HepG2 (cell line): ENCODE data around the gene FOSL2. TPM values are rescaled to one million over a fixed set of nuclear protein-coding genes. Genes with fewer than 3 reads are reported as not detected.

ENCODE experiments used
- FOXA3 ChIP-seq: IDR thresholded peaks from 2 replicates; pipeline ENCODE4 v1.6.1; 2016; ENCODE audit warnings: missing genetic modification reagents, missing compliant biosample characterization
- NR2C2 ChIP-seq: sonication (generic); formaldehyde crosslinking; IDR thresholded peaks from 2 replicates; pipeline ENCODE4 v1.4.0; 2020; ENCODE audit warnings: missing genetic modification reagents, mild to moderate bottlenecking, moderate library complexity, borderline replicate concordance
- RARA ChIP-seq: IDR thresholded peaks from 2 replicates; pipeline ENCODE4 v1.6.1; 2016; ENCODE audit warnings: missing genetic modification reagents, missing compliant biosample characterization
- ZBTB34 ChIP-seq: sonication (generic); formaldehyde crosslinking; IDR thresholded peaks from 2 replicates; pipeline ENCODE4 v1.8.0; 2022; ENCODE audit warnings: mild to moderate bottlenecking, missing genetic modification reagents
- ZMYM3 ChIP-seq: sonication (generic); formaldehyde crosslinking; IDR thresholded peaks from 2 replicates; pipeline ENCODE4 v1.5.1; 2020; ENCODE audit warnings: mild to moderate bottlenecking, missing genetic modification reagents
- ZNF577 ChIP-seq: sonication (generic); formaldehyde crosslinking; IDR thresholded peaks from 2 replicates; pipeline ENCODE4 v1.4.0; 2020; ENCODE audit warnings: mild to moderate bottlenecking, low read depth, missing genetic modification reagents, borderline replicate concordance
- ZNF839 ChIP-seq: sonication (generic); formaldehyde crosslinking; IDR thresholded peaks from 2 replicates; pipeline ENCODE4 v1.4.0; 2020; ENCODE audit warnings: missing genetic modification reagents, mild to moderate bottlenecking, borderline replicate concordance
- ZSCAN29 ChIP-seq: sonication (generic); formaldehyde crosslinking; conservative IDR thresholded peaks from 2 replicates; pipeline ENCODE4 v1.4.0; 2020; ENCODE audit warnings: mild to moderate bottlenecking, missing genetic modification reagents
- polyA plus RNA-seq, 8 experiments: library from polyadenylated mRNA; depleted of rRNA in 3 of 8; stranded (reverse) in 7 of 8; unstranded in 1 of 8; fragments of >200 nt; fragmentation: Illumina TruSeq in 4 of 8; extraction: Trizol in 4 of 8; gene quantifications; 2 replicates each; pipeline versions ENCODE4 v1.2.1 to v1.2.3, GENCODE V29; 2011 to 2016; ENCODE audit warnings: low read depth in 4 of 8, missing spikeins in 1 of 8, mixed read lengths in 1 of 8; ENCODE audit not compliant: insufficient read depth in 1 of 8
- total RNA-seq, 5 experiments: library from RNA; depleted of rRNA; stranded (reverse); fragments of >200 nt; fragmentation: Illumina TruSeq; extraction: Trizol; gene quantifications; 2 replicates each; pipeline ENCODE4 v1.2.3, GENCODE V29; 2016; ENCODE audit warnings: low read depth in 1 of 5
- TF ChIP-seq, protein P1 (sequence below): sonication (generic); formaldehyde crosslinking; IDR thresholded peaks from 2 replicates; pipeline ENCODE4; 2020; ENCODE audit warnings: missing genetic modification reagents, mild to moderate bottlenecking, borderline replicate concordance
- TF ChIP-seq, protein P2 (sequence below): IDR thresholded peaks from 2 replicates; pipeline ENCODE4 v1.6.1; 2018; ENCODE audit warnings: missing genetic modification reagents, mild to moderate bottlenecking, missing compliant biosample characterization
- TF ChIP-seq, protein P3 (sequence below): IDR thresholded peaks from 2 replicates; pipeline ENCODE4 v1.6.1; 2016; ENCODE audit warnings: low read depth, control low read depth
- TF ChIP-seq, protein P4 (sequence below): sonication (generic); formaldehyde crosslinking; IDR thresholded peaks from 2 replicates; pipeline ENCODE4 v1.8.0; 2022; ENCODE audit warnings: missing genetic modification reagents, mild to moderate bottlenecking, moderate library complexity, borderline replicate concordance
- TF ChIP-seq, protein P5 (sequence below): sonication (generic); formaldehyde crosslinking; IDR thresholded peaks from 2 replicates; pipeline ENCODE4 v1.5.1; 2020; ENCODE audit warnings: mild to moderate bottlenecking, missing genetic modification reagents, moderate library complexity

The FOSL2 gene
- total and polyA plus RNA-seq, 2 of the 13 experiments (the other 11 are each of a cell fraction or from before 2014, with no cell fraction given) = 3.4 to 18.1 TPM

DNA sequence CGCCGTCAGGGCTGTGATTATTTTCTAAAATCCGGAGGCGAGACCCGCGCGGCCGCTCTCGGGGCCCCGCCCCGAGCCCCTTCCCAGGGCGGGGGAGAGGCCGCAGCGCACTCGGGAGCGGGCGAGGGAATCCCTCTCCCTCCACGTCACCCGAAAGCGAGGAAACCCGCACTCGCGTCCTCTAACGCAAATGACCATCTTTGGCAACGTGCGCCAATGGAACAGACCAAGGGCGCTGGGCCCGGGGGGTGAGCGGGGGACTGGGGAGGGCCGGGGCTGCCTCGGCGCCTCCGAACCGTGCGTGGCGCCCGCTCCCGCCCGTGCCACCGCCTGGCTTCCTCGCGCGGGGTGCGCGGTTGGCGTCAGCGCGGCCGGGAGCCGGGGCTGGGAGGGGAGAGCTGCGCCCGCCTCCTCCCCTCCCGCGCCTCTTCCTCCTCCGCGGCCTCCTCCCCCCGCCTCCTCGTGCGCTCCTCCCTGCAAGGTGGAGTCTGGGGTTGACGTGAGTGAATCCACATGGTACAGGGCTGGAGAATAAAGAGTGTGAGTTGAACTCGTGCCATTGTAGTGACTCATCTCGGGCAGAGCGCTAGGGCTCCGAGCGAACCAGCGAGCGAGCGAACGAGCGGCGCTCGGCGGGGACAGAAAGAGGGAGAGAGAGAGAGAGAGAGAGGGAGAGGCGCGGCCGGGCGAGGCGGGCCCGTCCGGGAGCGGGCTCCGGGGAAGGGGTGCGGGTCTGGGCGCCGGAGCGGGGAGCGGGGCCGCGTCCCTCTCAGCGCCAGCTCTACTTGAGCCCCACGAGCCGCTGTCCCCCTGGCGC lies at the start of gene FOSL2 (continued):
- TF ChIP-seq, protein P1, sequence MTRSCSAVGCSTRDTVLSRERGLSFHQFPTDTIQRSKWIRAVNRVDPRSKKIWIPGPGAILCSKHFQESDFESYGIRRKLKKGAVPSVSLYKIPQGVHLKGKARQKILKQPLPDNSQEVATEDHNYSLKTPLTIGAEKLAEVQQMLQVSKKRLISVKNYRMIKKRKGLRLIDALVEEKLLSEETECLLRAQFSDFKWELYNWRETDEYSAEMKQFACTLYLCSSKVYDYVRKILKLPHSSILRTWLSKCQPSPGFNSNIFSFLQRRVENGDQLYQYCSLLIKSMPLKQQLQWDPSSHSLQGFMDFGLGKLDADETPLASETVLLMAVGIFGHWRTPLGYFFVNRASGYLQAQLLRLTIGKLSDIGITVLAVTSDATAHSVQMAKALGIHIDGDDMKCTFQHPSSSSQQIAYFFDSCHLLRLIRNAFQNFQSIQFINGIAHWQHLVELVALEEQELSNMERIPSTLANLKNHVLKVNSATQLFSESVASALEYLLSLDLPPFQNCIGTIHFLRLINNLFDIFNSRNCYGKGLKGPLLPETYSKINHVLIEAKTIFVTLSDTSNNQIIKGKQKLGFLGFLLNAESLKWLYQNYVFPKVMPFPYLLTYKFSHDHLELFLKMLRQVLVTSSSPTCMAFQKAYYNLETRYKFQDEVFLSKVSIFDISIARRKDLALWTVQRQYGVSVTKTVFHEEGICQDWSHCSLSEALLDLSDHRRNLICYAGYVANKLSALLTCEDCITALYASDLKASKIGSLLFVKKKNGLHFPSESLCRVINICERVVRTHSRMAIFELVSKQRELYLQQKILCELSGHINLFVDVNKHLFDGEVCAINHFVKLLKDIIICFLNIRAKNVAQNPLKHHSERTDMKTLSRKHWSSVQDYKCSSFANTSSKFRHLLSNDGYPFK = no peak; the same call in 1 of the 2 replicates
- TF ChIP-seq, protein P2, sequence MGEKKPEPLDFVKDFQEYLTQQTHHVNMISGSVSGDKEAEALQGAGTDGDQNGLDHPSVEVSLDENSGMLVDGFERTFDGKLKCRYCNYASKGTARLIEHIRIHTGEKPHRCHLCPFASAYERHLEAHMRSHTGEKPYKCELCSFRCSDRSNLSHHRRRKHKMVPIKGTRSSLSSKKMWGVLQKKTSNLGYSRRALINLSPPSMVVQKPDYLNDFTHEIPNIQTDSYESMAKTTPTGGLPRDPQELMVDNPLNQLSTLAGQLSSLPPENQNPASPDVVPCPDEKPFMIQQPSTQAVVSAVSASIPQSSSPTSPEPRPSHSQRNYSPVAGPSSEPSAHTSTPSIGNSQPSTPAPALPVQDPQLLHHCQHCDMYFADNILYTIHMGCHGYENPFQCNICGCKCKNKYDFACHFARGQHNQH = peak; percentile 97
- TF ChIP-seq, protein P3, sequence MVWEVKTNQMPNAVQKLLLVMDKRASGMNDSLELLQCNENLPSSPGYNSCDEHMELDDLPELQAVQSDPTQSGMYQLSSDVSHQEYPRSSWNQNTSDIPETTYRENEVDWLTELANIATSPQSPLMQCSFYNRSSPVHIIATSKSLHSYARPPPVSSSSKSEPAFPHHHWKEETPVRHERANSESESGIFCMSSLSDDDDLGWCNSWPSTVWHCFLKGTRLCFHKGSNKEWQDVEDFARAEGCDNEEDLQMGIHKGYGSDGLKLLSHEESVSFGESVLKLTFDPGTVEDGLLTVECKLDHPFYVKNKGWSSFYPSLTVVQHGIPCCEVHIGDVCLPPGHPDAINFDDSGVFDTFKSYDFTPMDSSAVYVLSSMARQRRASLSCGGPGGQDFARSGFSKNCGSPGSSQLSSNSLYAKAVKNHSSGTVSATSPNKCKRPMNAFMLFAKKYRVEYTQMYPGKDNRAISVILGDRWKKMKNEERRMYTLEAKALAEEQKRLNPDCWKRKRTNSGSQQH (CRISPR knock-in tag) = peak; percentile 98
- TF ChIP-seq FOXA3 (CRISPR knock-in tag) = peak; percentile 84
- TF ChIP-seq, protein P4, sequence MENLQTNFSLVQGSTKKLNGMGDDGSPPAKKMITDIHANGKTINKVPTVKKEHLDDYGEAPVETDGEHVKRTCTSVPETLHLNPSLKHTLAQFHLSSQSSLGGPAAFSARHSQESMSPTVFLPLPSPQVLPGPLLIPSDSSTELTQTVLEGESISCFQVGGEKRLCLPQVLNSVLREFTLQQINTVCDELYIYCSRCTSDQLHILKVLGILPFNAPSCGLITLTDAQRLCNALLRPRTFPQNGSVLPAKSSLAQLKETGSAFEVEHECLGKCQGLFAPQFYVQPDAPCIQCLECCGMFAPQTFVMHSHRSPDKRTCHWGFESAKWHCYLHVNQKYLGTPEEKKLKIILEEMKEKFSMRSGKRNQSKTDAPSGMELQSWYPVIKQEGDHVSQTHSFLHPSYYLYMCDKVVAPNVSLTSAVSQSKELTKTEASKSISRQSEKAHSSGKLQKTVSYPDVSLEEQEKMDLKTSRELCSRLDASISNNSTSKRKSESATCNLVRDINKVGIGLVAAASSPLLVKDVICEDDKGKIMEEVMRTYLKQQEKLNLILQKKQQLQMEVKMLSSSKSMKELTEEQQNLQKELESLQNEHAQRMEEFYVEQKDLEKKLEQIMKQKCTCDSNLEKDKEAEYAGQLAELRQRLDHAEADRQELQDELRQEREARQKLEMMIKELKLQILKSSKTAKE (CRISPR knock-in tag) = peak; percentile 87
- TF ChIP-seq ZNF839 (CRISPR knock-in tag) = no peak
- TF ChIP-seq ZBTB34 = peak; percentile 76; the same call in 1 of the 2 replicates
- peak; percentile 60; the same call in 1 of the 2 replicates for TF ChIP-seq NR2C2 (CRISPR knock-in tag)
- no peak for TF ChIP-seq ZNF577 (CRISPR knock-in tag)
- 0 out of 2 replicates have a peak, but pooled peaks have one; percentile 82 for TF ChIP-seq ZSCAN29 (CRISPR knock-in tag)
- TF ChIP-seq ZMYM3 = peak; percentile 69; the same call in 1 of the 2 replicates
- TF ChIP-seq, protein P5, sequence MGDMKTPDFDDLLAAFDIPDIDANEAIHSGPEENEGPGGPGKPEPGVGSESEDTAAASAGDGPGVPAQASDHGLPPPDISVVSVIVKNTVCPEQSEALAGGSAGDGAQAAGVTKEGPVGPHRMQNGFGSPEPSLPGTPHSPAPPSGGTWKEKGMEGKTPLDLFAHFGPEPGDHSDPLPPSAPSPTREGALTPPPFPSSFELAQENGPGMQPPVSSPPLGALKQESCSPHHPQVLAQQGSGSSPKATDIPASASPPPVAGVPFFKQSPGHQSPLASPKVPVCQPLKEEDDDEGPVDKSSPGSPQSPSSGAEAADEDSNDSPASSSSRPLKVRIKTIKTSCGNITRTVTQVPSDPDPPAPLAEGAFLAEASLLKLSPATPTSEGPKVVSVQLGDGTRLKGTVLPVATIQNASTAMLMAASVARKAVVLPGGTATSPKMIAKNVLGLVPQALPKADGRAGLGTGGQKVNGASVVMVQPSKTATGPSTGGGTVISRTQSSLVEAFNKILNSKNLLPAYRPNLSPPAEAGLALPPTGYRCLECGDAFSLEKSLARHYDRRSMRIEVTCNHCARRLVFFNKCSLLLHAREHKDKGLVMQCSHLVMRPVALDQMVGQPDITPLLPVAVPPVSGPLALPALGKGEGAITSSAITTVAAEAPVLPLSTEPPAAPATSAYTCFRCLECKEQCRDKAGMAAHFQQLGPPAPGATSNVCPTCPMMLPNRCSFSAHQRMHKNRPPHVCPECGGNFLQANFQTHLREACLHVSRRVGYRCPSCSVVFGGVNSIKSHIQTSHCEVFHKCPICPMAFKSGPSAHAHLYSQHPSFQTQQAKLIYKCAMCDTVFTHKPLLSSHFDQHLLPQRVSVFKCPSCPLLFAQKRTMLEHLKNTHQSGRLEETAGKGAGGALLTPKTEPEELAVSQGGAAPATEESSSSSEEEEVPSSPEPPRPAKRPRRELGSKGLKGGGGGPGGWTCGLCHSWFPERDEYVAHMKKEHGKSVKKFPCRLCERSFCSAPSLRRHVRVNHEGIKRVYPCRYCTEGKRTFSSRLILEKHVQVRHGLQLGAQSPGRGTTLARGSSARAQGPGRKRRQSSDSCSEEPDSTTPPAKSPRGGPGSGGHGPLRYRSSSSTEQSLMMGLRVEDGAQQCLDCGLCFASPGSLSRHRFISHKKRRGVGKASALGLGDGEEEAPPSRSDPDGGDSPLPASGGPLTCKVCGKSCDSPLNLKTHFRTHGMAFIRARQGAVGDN (CRISPR knock-in tag) = peak; percentile 89
- peak; percentile 63; the same call in 1 of the 2 replicates for TF ChIP-seq RARA
